GM21737 (cell line): Measurements from ENCODE around the gene PLEKHO2.
"Not testable (repeated sequence)": the region's sequence is repeated elsewhere in the genome, so short reads cannot be mapped to it uniquely, and the experiment has no call there.

Source experiments
- ATAC-seq: cut with Tn5 transposase; IDR thresholded peaks from one replicate; pipeline ENCODE4 v1.9.1; 2021; ENCODE audit warnings: mild to moderate bottlenecking, moderate library complexity; ENCODE audit not compliant: unreplicated experiment

The PLEKHO2 gene, protein sequence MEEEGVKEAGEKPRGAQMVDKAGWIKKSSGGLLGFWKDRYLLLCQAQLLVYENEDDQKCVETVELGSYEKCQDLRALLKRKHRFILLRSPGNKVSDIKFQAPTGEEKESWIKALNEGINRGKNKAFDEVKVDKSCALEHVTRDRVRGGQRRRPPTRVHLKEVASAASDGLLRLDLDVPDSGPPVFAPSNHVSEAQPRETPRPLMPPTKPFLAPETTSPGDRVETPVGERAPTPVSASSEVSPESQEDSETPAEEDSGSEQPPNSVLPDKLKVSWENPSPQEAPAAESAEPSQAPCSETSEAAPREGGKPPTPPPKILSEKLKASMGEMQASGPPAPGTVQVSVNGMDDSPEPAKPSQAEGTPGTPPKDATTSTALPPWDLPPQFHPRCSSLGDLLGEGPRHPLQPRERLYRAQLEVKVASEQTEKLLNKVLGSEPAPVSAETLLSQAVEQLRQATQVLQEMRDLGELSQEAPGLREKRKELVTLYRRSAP

DNA sequence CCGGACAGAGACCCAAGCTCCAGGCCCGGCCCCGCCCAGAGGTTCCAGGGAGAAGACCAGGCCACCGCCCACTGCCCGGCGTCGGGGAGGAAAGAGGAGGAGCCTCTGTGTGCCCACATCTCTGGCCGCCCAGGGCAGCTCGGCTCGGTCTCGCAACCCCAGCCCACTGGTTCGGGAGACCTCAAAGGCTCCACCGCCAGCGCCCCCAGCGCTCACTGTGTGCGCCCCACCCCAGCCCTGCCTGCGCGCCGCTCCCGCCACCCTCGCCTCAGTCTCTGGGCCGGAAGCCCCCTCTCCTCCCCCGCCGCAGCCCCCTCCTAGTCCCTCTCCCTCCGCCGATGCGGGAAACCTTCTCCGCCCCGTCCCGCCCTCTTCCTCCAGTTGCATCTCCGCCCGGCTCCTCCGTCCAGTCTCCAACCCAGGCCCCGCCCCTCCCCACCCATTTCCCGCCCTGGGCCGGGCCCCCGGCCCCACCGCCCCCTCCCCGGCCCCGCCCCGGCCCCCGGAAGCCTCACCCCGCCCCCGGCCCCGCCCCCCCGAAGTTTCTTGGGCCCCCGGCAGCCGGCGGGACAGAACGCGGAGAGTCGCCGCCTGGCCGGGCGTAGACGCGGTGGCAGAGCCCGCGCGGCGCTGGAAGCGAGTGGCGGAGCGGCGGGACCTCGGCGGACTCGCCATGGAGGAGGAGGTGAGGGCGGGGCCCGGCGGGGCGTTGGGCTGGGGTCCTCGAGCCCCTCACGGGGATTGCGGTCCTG is at the start of gene PLEKHO2:
Gene PLEKHO2 (plus strand): TSS at position 572 of the 752 bp plus-strand sequence. CDS start 102 bp downstream, at position 674.
- ATAC-seq: peak; percentile 50

DNA sequence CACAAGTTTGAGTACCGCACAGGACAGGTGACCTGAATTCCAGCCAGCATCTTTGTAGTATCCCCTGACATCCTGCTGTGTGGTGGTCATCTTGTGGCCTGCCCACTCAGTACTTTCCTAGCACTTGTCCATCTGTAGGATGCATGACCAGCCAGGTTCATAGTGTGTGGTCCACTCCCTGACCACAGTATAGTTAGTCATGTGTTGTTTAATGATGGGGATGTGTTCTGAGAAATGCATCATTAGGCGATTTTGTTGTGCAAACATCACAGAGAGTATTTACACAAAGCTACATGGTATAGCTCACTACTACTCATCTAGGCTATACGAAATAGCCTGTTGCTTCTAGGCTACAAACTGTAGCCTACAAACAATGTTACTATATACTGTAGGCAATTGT is 49.4 kb upstream of the PLEKHO2 start:
- ATAC-seq: no peak

DNA sequence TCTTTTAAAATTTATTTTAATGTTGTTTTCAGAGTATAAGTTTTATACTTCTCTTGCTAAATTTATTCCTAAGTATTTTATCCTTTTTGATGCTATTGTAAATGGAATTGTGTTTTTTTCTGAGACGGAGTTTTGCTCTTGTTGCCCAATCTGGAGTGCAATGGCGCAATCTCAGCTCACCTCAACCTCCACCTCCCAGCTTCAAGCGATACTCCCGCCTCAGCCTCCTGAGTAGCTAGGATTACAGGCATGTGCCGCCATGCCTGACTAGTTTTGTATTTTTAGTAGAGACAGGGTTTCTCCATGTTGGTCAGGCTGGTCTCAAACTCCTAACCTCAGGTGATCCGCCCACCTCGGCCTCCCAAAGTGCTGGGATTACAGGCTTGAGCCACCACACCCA is 46.4 kb upstream of the PLEKHO2 start:
- not testable (repeated sequence) for ATAC-seq

GRCh38 chr15:64795921-64796320 is 45.8 kb upstream of the PLEKHO2 start:
- ATAC-seq: not testable (repeated sequence)

- not testable (repeated sequence) for ATAC-seq
These were observed 42.8 kb upstream of the PLEKHO2 start for GRCh38 chr15:64798905-64799304.

GRCh38 chr15:64800476-64800875 is 41.2 kb upstream of the PLEKHO2 start:
- no peak for ATAC-seq

DNA sequence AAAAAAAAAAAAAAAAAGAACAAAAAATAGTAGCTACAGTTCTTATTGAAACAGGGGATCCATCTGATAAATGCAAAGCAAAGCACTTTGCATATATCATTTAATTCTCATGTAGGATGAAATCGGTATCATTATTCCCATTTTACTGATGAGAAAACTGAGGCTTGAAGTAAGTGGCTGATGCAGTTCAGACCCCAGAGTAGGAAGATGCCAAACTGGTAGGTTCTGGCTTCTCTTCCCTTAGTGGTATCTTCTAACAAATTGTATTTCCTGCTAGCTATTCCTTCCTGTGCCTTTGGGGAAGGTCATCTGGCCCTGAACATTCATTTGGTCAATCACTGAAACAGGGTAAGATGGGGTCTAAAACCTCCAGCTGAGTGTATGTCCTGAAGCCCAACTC is 38.2 kb upstream of the PLEKHO2 start:
- no peak for ATAC-seq

DNA sequence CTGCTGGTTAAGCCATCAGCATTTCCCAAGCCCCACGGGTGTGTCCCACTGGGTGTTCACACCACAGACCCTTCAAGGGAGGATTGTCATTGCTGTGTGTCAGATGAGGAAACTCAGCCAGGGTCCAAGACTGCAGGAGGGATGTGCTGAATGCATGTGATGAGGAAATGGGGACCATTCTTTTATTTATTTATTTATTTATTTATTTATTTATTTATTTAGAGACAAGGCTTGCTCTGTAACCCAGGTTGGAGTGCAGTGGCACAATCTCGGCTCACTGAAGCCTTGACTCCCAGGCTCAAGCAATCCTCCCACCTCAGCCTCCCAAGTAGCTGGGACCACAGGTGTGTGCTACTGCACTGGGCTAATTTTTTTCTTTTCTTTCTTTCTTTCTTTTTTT is 37.1 kb upstream of the PLEKHO2 start:
- ATAC-seq: no peak

DNA sequence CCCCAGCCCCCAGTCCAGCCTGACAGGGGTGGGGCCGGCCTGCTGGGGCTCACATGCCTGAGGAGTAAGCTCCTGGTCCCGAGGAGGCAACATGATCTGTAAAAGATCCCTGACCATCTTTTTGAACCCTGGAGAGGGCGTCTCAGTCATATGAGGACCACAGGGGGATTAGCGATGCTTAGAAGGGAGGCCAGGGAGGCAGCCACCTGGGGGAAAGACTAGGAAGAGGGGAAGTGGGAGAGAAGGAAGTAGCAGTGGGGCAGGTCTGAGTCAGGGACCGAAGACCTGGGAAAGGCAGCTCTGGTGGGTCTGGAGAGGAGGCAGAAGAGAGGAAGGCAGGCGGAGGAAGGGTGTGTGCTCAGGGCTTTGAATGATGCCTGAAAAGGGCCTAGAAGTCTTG is 35.2 kb upstream of the PLEKHO2 start:
- ATAC-seq: no peak

DNA sequence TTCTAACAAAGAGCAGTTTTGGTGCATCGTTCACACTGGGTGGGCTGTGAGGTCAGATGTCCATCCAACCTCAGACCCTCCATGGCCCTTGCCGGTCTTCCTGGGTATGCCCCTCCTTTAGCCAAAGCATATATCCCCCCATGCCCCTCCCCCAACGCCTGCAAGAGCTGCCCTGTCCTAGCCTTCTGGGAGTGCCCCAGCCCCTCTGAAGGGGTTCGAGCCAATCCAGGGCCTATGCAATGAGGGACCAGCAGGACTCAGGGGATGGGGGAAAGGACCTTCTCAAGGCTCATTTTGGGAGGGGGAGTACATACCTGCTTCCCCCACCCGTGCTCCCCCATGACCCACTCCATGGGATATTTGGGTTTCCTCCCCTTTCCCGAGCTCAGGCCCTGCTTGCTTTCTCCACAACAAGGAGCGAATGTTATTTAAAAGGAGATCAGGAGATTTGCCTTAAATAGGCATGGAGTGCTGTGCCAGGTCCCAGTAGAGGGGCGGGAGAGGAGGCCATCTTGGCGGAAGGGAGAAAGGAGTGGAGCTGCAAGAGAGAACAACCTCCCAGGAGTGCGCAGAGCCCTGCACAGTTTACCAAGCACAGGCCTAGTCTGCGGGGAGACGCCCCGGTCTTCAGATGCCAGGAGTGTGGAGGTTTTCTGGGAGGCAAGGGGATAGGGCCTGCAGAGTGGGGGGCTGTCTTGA is 34.5 kb upstream of the PLEKHO2 start:
- no peak for ATAC-seq

DNA sequence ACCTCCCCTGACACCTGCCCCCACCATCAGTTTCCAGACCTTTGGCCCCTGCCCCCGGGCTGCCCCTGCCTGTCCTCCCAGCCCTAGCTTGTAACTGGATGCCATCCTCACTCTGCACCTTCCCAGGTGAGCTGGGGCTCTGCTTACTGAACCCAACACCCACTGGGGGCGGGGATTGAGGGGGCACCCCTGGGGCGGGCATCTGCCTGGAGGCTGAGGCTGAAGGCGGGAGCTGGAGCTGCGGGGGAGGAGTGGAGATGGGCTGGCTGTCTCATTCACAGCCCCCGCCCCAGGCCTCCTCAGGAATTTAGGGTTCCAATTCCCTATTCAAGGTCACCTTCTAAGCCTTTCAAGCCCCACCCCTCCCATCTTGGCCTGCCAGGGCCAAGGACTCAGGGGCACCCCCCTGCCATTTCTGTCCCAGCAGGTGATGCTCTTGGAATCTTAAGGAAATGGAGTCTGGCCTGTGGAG is 33.9 kb upstream of the PLEKHO2 start:
- no peak for ATAC-seq

DNA sequence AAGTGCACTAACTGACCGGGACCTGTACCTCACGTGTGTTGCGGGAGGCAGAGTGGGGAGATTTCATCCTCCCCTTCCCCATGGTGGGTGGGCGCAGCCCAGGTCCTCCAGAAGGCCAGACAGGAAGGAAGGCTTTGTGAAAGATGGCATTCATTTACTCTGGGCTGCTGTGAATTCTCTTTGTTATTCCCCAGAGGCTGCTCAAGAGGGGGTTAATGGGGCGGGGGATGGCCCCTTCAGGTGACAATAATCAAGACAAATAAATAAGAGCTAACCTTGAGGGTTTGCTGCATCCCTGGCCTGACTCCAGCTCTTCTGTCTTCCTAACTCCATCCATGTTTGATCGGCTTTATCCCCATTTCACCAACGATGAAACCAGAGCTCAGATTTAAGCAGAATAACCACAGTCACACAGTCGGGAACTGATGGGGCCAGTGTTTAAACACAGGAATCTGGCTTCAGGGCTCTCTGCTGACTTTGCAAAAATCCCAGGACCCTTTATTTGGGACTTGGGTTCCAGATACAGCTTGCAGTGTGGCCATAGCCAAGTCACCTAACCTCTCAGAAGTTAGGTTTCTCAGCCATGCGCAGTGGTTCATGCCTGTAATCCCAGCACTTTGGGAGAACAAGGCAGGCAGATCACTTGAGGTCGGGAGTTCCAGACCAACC is 32.8 kb upstream of the PLEKHO2 start:
- no peak for ATAC-seq

DNA sequence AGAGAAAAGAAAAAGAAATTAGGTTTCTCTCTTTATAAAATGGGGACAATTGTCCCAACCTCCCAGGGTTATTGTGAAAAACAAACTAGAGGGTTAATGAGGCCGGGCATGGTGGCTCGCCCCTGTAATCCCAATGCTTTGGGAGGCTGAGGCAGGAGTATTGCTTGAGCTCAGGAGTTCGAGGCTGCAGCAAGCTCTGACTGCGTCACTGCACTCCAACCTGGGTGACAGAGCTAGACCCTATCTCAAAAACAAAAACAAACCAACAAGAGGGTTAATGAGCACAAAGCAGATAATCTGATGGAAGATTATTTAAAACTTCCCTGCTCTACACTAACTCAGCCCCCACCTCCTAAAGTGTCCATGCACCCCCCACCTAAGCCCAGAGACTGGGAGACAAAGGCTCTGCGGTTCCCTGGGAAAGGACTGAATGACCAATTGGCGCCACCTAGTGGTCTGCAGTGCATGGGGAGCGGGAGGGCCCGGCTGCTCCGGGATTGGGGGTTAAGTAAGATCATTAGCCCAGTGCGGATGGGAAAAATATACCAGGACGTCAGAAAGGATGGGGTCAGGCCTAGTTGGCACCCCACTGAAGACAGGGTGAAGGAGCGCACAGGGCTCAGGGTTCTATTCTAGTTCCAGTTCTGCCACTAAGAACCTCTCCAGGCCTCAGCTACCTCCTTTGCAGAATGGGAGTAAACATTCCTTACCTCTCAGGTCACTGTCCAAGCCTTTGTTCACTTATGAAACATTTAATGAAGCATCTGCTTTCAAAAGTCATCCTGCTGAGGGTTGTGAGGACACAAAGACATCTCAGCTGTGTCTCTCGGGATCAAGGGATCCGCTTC is 31.8 kb upstream of the PLEKHO2 start:
- ATAC-seq: no peak

GRCh38 chr15:64810497-64811326 is 31.0 kb upstream of the PLEKHO2 start:
- ATAC-seq: no peak

GRCh38 chr15:64813075-64813474 is 28.6 kb upstream of the PLEKHO2 start:
- no peak for ATAC-seq

- not testable (repeated sequence) for ATAC-seq
These were observed 27.4 kb upstream of the PLEKHO2 start for GRCh38 chr15:64814283-64814682.

- ATAC-seq: not testable (repeated sequence)
These were observed 26.8 kb upstream of the PLEKHO2 start for GRCh38 chr15:64814965-64815364.

DNA sequence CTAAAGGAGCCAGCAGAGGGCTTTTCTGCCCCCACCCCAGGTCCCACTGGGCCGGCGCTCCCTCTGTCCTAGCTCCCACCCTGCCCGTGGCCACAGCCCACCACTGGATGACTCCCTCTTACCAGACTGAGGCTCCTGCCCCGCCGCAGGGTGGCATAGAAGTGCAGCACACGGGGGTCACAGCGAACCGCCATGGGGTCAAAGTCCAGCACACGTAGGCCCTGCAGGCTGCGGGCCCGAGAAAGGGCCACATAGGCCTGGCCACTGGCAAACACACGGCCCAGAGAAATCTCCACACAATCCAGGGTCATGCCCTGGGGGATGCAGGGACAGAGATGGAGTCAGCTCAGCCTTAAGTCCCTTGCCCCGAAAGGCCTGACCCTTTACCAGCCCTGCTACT is 25.3 kb upstream of the PLEKHO2 start:
- ATAC-seq: no peak

- peak; percentile 4 for ATAC-seq
These were observed 16.7 kb upstream of the PLEKHO2 start for GRCh38 chr15:64824929-64825430.
